ENCODE data around the gene VTN.

VTN gene

GRCh38 chr17:28402224-28402630 lies 32.1 kb upstream of the VTN start:
- Mint-ChIP-seq H3K4me1 (ENCODE audit: low read depth) (peaks cover 7% of the 10 kb centered on the region), H3K27me3 (no peaks in the 10 kb centered on the region), H3K36me3 (no peaks in the 10 kb centered on the region), H3K4me3 (no peak overlapping the region), H3K27ac (no peak overlapping the region), H3K9me3 (ENCODE audit: low read depth) (no peaks in the 10 kb centered on the region)

GRCh38 chr17:28399808-28400207 lies 29.7 kb upstream of the VTN start:
- Mint-ChIP-seq H3K4me1 (ENCODE audit: low read depth) (no peaks in the 10 kb centered on the region), H3K27me3 (no peaks in the 10 kb centered on the region), H3K4me3 (no peak overlapping the region), H3K27ac (no peak overlapping the region), H3K36me3 (no peaks in the 10 kb centered on the region), H3K9me3 (ENCODE audit: low read depth) (no peaks in the 10 kb centered on the region)

DNA sequence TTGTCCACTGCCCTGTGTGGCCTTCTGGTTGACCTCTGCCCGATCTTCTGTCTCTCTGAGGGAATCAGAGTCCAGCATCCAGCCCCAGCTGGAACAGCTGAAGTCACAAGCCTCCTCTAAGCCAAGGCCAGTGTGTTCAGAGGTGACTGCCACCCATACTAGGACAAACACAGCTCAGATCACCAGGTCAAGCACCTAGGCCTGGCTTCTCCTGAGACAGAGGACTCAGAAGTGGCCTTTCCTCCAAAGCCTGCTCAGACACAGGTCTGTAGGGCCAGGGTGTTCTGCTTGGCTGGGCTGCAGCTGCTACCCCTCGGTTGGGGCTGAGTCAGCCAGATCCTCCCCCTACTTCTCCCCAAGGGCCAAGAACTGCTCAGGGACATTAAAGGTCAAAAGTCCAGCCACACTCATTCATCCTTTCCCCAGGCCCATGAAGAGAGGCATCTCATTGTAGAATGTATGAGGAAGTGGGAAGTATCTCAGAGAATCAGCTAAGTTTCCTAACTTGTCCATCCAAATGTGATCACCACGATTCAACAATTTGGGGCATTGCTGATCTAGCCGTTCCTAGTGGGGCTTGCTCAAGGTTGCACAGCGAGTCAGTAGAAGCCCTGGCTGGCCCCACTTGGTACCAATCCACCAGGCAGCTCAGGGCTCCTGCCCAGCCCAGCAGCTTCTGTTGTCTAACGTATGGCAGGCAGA lies 28.3 kb upstream of the VTN start:
- peak overlapping the region; percentile 12 for H3K27ac Mint-ChIP-seq
- no peak overlapping the region for H3K4me3 Mint-ChIP-seq
- H3K36me3 Mint-ChIP-seq: no peaks in the 10 kb centered on the region
- H3K9me3 Mint-ChIP-seq (ENCODE audit: low read depth): no peaks in the 10 kb centered on the region
- H3K27me3 Mint-ChIP-seq: no peaks in the 10 kb centered on the region
- no peaks in the 10 kb centered on the region for H3K4me1 Mint-ChIP-seq (ENCODE audit: low read depth)

- Mint-ChIP-seq H3K4me1 (ENCODE audit: low read depth) (no peaks in the 10 kb centered on the region), H3K4me3 (no peak overlapping the region), H3K27me3 (no peaks in the 10 kb centered on the region), H3K27ac (peak overlapping the region; percentile 12), H3K36me3 (no peaks in the 10 kb centered on the region), H3K9me3 (ENCODE audit: low read depth) (no peaks in the 10 kb centered on the region)
Measured at GRCh38 chr17:28397687-28398279, 27.7 kb upstream of the VTN start.

DNA sequence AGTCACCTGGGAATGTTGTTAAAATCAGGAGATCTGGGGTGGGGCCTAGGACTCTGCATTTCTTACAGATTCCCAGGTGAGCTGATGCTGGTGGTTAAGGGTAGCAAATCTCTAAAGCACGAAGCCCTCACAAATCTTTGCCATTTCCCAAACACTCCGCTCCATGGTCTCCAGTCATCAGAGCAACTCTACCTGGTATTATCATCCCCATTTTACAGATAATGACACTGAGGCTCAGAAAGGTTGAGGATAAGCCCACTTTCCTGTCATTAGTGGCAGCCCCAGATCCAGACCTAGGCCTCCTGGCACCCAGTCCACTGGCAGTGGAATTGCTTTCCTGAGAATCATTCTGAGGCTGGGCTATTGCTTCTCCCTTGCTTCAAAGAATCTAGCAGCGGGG lies 27.2 kb upstream of the VTN start:
- H3K4me3 Mint-ChIP-seq: no peak overlapping the region
- H3K27ac Mint-ChIP-seq: peak overlapping the region; percentile 22
- no peaks in the 10 kb centered on the region for H3K9me3 Mint-ChIP-seq (ENCODE audit: low read depth)
- H3K4me1 Mint-ChIP-seq (ENCODE audit: low read depth): no peaks in the 10 kb centered on the region
- H3K27me3 Mint-ChIP-seq: no peaks in the 10 kb centered on the region
- no peaks in the 10 kb centered on the region for H3K36me3 Mint-ChIP-seq

GRCh38 chr17:28396635-28397239 lies 26.6 kb upstream of the VTN start:
- Mint-ChIP-seq H3K27ac (no peak overlapping the region), H3K4me1 (ENCODE audit: low read depth) (no peaks in the 10 kb centered on the region), H3K36me3 (no peaks in the 10 kb centered on the region), H3K9me3 (ENCODE audit: low read depth) (no peaks in the 10 kb centered on the region), H3K4me3 (no peak overlapping the region), H3K27me3 (no peaks in the 10 kb centered on the region)

DNA sequence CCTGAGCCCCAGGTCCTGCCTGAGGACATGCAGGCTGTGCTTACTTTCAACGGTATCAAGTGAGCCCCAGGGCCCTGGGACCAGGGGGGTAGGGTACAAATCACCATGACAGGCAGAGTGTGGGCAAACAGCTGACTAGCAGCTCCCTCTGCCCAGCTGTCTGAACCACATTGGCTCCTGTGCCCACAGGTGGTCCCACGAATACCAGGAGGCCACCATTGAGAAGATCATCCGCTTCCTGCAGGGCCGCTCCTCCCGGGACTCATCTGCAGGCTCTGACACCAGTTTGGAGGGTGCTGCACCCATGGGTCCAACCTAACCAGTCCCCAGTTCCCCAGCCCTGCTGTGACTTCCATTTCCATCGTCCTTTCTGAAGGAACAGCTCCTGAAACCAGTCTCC lies 25.9 kb upstream of the VTN start:
- no peaks in the 10 kb centered on the region for H3K9me3 Mint-ChIP-seq (ENCODE audit: low read depth)
- no peaks in the 10 kb centered on the region for H3K27me3 Mint-ChIP-seq
- no peaks in the 10 kb centered on the region for H3K36me3 Mint-ChIP-seq
- no peak overlapping the region for H3K27ac Mint-ChIP-seq
- no peak overlapping the region for H3K4me3 Mint-ChIP-seq
- no peaks in the 10 kb centered on the region for H3K4me1 Mint-ChIP-seq (ENCODE audit: low read depth)

DNA sequence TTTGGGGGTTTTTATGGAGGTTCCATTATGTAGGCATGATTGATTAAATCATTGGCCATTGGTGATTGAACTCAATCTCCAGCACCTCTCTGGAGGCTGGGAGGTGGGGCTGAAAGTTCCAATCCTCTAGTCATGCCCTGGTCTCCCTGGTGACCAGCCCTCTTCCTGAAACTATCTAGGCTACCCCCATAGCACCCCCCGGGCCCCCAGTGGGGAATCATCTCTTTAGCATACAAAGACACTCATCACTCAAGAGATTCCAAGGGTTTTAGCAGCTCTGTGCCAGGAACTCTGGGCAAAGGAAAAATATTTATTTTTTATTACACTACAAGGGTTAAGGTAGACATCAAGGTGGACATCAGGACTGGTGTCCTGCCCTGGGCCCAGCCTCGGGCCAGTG lies 25.3 kb upstream of the VTN start:
- H3K4me1 Mint-ChIP-seq (ENCODE audit: low read depth): no peaks in the 10 kb centered on the region
- no peaks in the 10 kb centered on the region for H3K9me3 Mint-ChIP-seq (ENCODE audit: low read depth)
- peaks cover 2% of the 10 kb centered on the region for H3K36me3 Mint-ChIP-seq
- H3K27me3 Mint-ChIP-seq: no peaks in the 10 kb centered on the region
- no peak overlapping the region for H3K27ac Mint-ChIP-seq
- H3K4me3 Mint-ChIP-seq: no peak overlapping the region

- H3K27ac Mint-ChIP-seq: no peak overlapping the region
- no peaks in the 10 kb centered on the region for H3K27me3 Mint-ChIP-seq
- H3K4me1 Mint-ChIP-seq (ENCODE audit: low read depth): no peaks in the 10 kb centered on the region
- H3K9me3 Mint-ChIP-seq (ENCODE audit: low read depth): no peaks in the 10 kb centered on the region
- H3K4me3 Mint-ChIP-seq: no peak overlapping the region
- peaks cover 2% of the 10 kb centered on the region for H3K36me3 Mint-ChIP-seq
Measured at GRCh38 chr17:28394337-28395116, 24.4 kb upstream of the VTN start.

GRCh38 chr17:28392491-28392890 lies 22.4 kb upstream of the VTN start:
- Mint-ChIP-seq H3K27me3 (no peaks in the 10 kb centered on the region), H3K4me3 (no peak overlapping the region), H3K4me1 (ENCODE audit: low read depth) (peaks cover 2% of the 10 kb centered on the region), H3K36me3 (peaks cover 2% of the 10 kb centered on the region), H3K9me3 (ENCODE audit: low read depth) (no peaks in the 10 kb centered on the region), H3K27ac (no peak overlapping the region)

- H3K4me3 Mint-ChIP-seq: no peak overlapping the region
- H3K4me1 Mint-ChIP-seq (ENCODE audit: low read depth): peaks cover 3% of the 10 kb centered on the region
- H3K9me3 Mint-ChIP-seq (ENCODE audit: low read depth): no peaks in the 10 kb centered on the region
- no peak overlapping the region for H3K27ac Mint-ChIP-seq
- no peaks in the 10 kb centered on the region for H3K27me3 Mint-ChIP-seq
- peaks cover 2% of the 10 kb centered on the region for H3K36me3 Mint-ChIP-seq
Measured at GRCh38 chr17:28391401-28391800, 21.3 kb upstream of the VTN start.

DNA sequence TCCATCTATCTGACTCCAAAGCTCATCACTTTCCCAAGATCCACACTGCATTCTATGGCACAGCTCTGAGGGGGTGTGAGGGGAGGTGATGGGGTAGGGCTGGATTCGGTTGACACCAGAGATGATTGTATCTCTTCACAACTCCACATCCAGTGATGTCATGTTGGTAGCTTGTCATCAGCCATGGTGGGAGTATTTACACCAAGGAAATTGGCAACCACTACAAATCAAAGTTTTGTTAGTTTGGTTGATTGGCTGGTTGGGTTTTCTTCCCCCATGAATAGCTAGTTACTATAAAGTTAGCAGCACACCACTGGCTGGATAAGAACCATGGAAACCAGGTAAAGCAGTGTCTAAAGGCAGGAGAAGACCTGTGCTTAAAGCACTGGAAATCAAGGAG lies 20.9 kb upstream of the VTN start:
- H3K4me1 Mint-ChIP-seq (ENCODE audit: low read depth): peaks cover 3% of the 10 kb centered on the region
- peaks cover 2% of the 10 kb centered on the region for H3K36me3 Mint-ChIP-seq
- no peak overlapping the region for H3K27ac Mint-ChIP-seq

GRCh38 chr17:28390563-28390962 lies 20.5 kb upstream of the VTN start:
- Mint-ChIP-seq H3K9me3 (ENCODE audit: low read depth) (no peaks in the 10 kb centered on the region), H3K27me3 (no peaks in the 10 kb centered on the region), H3K27ac (no peak overlapping the region), H3K4me3 (no peak overlapping the region), H3K36me3 (peaks cover 2% of the 10 kb centered on the region), H3K4me1 (ENCODE audit: low read depth) (peaks cover 3% of the 10 kb centered on the region)

More for the DNA sequence above, 20.9 kb upstream of the VTN start:
- no peak overlapping the region for H3K4me3 Mint-ChIP-seq
- H3K9me3 Mint-ChIP-seq (ENCODE audit: low read depth): no peaks in the 10 kb centered on the region
- no peaks in the 10 kb centered on the region for H3K27me3 Mint-ChIP-seq

DNA sequence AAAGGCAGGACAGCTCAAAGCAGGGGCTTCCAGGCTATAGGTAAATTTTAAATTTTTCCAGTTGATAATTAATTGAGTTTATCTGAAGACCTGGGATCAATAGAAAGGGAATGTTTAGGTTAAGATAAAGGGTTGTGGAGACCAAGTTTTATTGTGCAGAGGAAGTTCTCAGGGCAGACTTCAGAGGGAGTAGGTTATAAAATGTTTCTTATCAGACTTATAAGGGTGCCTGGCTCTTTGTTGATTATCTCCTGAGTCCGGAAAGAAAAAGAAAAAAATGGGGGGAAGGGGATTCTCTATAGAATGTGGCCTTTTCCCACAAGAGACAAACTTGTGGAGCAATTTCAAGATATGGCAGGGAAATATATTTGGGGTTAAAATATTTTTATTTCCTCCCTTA lies 20.0 kb upstream of the VTN start:
- Mint-ChIP-seq H3K27ac (no peak overlapping the region), H3K4me1 (ENCODE audit: low read depth) (peaks cover 6% of the 10 kb centered on the region), H3K9me3 (ENCODE audit: low read depth) (no peaks in the 10 kb centered on the region), H3K4me3 (no peak overlapping the region), H3K27me3 (no peaks in the 10 kb centered on the region), H3K36me3 (peaks cover 2% of the 10 kb centered on the region)

- no peaks in the 10 kb centered on the region for H3K27me3 Mint-ChIP-seq
- H3K4me3 Mint-ChIP-seq: no peak overlapping the region
- H3K36me3 Mint-ChIP-seq: peaks cover 2% of the 10 kb centered on the region
- H3K27ac Mint-ChIP-seq: no peak overlapping the region
- H3K4me1 Mint-ChIP-seq (ENCODE audit: low read depth): peaks cover 14% of the 10 kb centered on the region
- no peaks in the 10 kb centered on the region for H3K9me3 Mint-ChIP-seq (ENCODE audit: low read depth)
Measured at GRCh38 chr17:28388106-28388505, 18.0 kb upstream of the VTN start.
